ENCODE measurements around the gene TRPM4.
"Not testable (repeated sequence)": the region's sequence is repeated elsewhere in the genome, so short reads cannot be mapped to it uniquely, and the experiment has no call there.

The TRPM4 gene

GRCh38 chr19:49152119-49152550 lies 5.5 kb upstream of the TRPM4 start:
- no peak for DNase-seq

GRCh38 chr19:49153167-49153809 lies 4.3 kb upstream of the TRPM4 start:
- DNase-seq: no peak

- no peak for DNase-seq
These were observed 3.3 kb upstream of the TRPM4 start for GRCh38 chr19:49154279-49154678.

DNA sequence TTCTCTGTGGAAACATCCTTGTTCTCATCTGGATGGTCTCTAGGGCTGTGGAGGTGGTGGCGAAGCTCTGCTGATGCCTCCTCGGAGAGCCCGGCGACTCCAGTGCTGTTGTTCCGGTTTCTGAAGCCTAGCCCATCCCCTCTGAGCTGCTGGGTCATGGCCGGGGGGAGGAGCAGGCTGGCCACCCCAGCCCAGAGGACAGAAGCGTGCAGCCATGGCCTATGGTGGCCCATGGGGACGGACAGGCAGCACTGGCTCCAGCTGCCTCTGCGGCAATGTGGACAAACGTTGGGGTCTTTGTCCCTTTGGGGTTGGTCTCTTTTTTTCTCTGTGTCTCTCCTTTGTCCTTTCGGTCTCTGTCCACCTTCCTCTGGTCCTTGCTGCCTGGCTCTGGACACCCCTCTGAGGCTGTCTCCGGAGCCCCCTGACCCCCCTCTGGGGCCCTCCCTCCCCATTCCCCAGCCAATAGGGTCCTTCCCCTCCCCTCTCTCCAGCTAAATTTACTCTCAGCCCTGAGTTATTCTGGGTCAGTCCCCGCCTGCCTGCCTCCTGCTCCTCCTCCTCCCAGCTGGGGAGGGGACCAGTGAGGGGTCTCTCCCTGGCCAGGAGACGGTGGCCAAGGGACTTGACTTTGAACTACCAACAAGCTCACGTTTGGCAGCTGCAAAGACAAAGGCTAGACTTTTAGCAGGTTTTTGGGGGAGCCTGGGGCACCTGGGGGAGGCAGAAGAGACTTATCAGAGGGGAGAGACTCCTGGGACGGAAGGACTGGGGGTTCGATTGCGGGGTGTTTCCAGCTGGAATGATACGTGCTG lies 2.4 kb upstream of the TRPM4 start, which contains the start of gene HRC:
HRC (minus strand) TSS at position 392 of the 815 bp plus-strand sequence; CDS start at position 233, 159 bp downstream.
- DNase-seq: no peak

DNA sequence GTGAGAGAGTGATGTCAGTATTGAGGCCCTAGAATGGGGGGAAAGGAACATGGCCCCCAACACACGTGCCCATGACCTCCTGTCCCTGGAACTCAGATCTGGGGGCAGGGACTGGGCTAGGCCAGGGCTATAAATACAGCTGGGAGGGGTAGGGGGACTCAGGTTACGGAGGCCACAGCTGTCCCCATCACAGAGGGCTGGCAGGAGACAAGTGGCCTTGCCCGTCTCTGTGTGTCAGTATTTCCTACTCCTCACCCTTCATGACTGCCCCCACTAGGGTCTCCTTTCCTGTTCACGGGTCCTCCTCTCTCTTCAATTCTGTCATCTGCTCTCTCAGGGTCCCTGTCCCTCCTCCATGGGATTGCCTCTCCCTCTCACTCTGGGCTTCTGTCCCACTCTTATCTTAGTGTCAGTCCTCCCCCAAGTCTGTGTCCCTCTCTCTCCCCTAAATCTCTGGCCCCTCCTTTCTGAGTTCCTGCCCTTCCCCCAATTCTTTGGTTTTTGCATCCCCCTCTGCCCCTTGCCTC lies 1.7 kb upstream of the TRPM4 start:
- no peak for DNase-seq

DNA sequence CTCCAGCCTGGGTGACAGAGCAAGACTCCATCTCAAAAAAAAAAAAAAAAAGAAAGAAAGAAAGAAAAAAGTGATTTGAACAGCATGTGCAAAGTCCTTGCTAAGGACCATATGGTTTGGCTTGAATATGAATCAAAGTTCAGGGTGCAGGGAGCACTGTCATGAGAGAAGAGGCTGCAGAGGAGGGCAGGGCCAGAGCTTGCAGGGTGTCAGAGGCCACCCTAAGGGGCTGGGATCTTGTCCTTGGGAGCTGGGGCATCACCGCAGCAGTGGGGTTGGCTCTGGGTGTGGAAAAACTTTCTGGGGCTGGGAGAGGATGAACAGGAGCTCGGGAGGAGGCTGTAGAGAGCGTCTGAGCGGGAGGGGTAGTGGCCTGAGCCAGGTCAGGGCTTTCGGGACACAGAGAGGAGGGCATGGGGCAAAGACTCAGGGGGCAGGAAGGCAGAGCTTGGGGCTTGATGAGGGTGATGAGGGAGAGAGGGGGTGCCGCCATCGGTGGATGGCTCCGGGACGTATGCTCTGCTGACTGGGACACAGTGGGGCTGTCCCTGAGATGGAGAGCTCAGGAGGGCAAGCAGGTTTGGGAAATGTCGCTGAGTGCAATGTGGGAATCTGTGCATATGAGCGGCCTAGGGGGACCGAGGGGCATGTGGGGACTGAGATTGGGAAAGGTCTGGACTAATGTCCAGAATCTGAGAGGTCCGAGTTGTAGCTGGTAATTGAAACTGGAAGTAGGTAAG lies 3.0 kb downstream of the TRPM4 start:
- no peak for DNase-seq

- DNase-seq: no peak
These were observed 4.4 kb downstream of the TRPM4 start for GRCh38 chr19:49161987-49162386.

GRCh38 chr19:49165111-49165750 lies 7.6 kb downstream of the TRPM4 start:
- DNase-seq: no peak

DNA sequence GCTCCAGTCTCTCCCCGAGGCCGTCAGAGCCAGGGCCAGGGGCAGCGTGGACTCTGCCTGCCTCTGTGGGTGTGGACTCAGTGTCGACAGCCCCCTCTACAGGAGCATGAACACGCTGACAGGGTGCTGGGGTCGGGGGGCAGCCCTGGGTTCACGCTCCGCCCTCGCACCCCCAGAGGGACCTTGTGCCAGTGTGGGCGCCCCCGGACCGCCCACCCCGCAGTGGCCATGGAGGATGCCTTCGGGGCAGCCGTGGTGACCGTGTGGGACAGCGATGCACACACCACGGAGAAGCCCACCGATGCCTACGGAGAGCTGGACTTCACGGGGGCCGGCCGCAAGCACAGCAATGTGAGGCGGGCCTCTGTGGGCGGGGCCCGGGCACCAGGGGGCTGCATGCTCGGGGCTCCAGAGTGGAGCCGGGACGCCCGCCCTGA lies 8.3 kb downstream of the TRPM4 start:
- no peak for DNase-seq

GRCh38 chr19:49167857-49168409 lies 10.3 kb downstream of the TRPM4 start:
- no peak for DNase-seq

DNA sequence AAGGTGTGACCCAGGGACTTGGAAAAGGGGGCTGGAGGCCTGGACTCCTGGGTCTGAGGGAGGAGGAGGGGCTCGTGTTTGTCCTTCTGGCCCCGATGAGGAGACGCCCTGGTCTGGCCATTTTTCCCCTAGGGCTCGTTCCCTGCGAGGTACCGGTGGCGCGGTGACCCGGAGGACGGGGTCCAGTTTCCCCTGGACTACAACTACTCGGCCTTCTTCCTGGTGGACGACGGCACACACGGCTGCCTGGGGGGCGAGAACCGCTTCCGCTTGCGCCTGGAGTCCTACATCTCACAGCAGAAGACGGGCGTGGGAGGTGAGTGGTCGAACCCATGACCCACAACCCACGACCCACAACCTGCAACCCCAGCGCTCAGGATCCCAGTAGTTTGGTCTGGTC lies 10.8 kb downstream of the TRPM4 start:
- no peak for DNase-seq

DNA sequence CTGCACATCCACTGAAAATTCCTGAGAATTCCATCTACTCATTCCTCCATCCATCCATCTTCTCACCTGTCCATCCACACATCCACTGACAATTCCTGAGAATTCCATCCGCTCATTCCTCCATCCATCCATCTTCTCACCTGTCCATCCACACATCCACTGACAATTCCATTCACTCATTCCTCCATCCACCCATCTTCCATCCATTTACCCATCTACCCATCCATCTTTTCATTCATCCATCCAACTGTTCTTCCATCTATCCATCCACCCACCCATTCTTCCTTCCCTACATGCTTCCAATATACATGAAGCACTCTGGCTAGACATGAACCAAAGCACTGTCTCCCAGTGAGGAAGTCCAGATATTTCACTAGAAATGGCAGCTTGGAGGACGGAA lies 15.6 kb downstream of the TRPM4 start:
- DNase-seq: no peak

GRCh38 chr19:49180659-49181058 lies 23.1 kb downstream of the TRPM4 start:
- no peak for DNase-seq

- DNase-seq: not testable (repeated sequence)
These were observed 24.6 kb downstream of the TRPM4 start for GRCh38 chr19:49182010-49182847.

DNA sequence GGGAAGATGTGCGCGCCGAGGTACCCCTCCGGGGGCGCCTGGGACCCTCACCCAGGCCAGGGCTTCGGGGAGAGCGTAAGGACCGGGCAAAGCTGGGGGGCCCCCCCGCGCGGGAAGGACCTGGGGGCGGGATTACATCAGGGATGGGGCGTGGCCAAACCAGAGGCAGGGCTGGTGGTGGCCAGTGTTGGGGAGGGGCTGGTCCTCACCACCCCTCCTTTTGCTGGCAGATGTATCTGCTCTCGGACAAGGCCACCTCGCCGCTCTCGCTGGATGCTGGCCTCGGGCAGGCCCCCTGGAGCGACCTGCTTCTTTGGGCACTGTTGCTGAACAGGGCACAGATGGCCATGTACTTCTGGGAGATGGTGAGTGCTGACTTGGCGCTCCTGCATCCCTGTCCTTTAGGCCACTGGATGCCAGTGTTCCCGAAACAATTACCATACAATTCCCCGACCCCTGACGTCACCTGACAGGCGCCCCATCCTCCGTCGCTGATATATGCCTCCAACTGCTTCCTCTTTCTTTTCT lies 25.3 kb downstream of the TRPM4 start:
- DNase-seq: no peak

GRCh38 chr19:49186108-49186507 lies 28.5 kb downstream of the TRPM4 start:
- DNase-seq: no peak

DNA sequence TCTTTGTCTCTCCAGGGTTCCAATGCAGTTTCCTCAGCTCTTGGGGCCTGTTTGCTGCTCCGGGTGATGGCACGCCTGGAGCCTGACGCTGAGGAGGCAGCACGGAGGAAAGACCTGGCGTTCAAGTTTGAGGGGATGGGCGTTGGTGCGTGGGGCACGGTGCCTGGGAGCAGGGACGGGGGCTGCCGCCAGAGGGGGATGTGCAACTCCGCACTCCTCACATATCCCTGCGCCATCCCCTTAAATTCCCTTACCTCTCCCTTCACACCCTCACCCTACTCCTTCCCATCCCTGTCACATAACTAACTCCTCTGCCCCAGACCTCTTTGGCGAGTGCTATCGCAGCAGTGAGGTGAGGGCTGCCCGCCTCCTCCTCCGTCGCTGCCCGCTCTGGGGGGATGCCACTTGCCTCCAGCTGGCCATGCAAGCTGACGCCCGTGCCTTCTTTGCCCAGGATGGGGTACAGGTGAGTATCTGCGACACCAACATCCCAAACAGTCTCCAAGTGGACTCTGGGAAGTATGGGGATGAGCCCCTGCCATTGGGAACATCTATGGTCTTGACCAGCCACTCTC lies 31.1 kb downstream of the TRPM4 start:
- DNase-seq: no peak

DNA sequence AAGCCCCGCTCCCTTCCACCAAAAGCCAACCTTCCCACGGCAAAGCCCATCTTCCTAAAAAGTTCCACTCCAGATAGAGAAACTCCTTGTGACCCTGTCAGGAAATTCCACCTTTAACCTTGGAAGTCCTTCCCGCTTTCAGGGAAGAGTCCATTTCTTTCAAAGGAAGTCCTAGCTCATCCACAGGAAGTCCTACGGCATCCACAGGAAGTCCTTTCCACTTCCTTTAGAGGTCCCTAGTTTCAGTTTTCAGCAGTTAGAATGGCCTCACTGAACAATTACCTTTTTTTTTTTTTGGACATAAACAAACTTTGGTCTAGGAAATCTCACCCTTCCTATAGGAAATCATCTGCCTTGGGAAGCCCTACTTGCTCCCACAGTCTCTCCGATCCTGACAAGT lies 31.7 kb downstream of the TRPM4 start:
- no peak for DNase-seq

- no peak for DNase-seq
These were observed 33.2 kb downstream of the TRPM4 start for GRCh38 chr19:49190781-49191180.

DNA sequence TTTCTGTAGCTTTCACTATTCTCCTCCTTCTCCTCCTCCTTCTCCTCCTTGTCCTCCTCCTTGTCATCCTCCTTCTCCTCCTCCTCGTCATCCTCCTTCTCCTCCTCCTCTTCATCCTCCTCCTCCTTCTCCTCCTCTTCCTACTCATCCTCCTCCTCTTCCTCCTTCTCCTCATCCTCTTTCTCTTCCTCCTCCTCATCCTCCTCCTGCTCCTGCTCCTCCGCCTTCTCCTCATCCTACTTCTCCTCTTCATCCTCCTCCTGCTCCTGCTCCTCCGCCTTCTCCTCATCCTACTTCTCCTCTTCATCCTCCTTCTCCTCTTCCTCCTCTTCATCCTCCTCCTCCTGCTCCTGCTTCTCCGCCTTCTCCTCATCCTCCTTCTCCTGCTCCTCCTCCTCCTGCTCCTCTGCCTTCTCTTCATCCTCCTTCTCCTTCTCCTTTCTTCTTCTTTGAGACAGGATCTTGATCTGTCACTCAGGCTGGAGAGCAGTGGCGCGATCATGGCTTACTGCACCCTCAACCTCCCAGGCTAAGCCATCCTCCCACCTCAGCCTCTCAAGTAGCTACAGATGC lies 36.3 kb downstream of the TRPM4 start:
- no peak for DNase-seq

DNA sequence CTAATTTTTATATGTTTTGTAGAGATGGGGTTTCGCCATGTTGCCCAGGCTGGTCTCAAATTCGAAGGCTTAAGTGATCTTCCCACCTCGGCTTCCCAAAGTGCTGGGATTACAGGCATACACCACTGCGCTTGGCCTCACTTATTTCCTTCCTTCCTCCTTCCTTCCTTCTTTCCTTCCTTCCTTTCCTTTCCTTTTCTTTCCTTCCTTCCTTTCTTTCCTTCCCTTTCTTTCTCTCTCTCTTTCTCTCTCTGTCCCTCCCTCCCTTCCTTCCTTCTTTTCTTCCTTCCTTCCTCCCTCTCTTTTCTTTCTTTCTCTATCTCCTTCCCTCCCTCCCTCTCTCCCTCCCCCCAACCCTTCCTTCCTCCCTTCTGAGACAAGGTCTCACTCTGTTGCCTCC lies 36.8 kb downstream of the TRPM4 start:
- DNase-seq: no peak

Measured in CD4-positive, alpha-beta T cell treated with Interferon gamma for 1 hour (primary cell).